ENCODE results near the gene KLHL42. TPM values are rescaled to one million over a fixed set of nuclear protein-coding genes. Genes with fewer than 3 reads are reported as not detected.

Gene KLHL42
- total RNA-seq, 1 experiment from 2014 or later, result 10.6 TPM

DNA sequence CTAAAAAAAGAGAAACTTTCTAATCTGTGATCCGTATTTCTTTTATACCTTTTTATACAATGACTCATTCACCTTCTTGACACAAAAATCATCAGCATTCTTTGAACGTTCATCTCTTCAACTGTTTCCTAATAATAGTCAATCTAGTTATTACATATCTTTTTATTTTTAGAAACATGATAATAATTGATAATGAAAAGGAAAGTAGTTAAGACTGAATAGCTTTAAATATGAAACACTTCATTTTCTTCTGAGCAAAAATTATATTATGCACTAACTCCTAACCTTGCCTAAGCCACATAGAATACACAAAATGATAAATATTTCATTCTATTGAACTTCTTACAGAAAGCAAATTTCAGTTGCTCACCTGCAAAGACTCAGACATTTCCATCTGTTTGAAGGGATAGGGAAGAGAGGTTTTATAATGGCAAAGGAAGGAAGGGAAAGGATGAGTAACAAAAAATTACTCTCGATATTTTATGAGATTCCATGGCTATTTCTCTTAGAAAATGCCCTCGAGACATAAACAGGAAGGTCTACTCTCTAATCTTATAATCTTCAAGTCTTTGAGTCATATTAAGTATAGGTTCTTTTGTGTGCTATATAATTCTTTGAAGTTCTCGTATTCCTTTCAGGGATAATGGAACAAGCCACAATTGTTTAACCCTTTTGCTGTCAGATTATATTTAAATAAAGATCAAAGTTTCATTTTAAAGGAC, 7.5 kb upstream of the KLHL42 start:
- Histone ChIP-seq H3K4me3 (no peak overlapping the region), H3K9me3 (no peaks in the 10 kb centered on the region), H3K27me3 (no peaks in the 10 kb centered on the region), H3K36me3 (no peaks in the 10 kb centered on the region)
- DNase-seq, result no peak

DNA sequence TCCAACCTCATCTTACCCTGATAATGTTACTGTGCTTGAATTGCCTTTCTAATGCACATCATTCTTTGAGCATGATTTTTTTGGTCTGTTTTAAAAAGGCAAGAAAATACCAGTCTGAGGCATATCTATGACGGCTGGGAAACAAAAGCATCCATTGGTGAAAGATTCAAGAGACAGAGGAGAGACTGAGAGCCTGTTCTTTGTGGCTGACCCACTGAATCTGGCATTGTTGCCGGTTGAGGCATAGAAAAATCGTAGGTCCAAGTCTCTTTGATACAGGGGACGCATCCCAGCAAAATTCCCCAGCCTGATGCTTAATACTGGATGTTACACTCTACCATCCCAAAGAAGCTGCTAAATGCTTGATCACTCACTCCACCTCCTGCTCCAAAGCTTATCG, 2.9 kb upstream of the KLHL42 start:
- DNase-seq, result no peak
- peaks cover 16% of the 10 kb centered on the region for H3K36me3 ChIP-seq
- no peaks in the 10 kb centered on the region for H3K27me3 ChIP-seq
- no peak overlapping the region for H3K4me3 ChIP-seq
- no peaks in the 10 kb centered on the region for H3K9me3 ChIP-seq

GRCh38 chr12:27778206-27778605, 1.8 kb upstream of the KLHL42 start:
- no peak overlapping the region for H3K4me3 ChIP-seq
- peaks cover 24% of the 10 kb centered on the region for H3K36me3 ChIP-seq
- H3K27me3 ChIP-seq, result no peaks in the 10 kb centered on the region
- H3K9me3 ChIP-seq, result no peaks in the 10 kb centered on the region
- DNase-seq, result no peak

- peak; percentile 6 for DNase-seq
These were observed 565 bp upstream of the KLHL42 start for GRCh38 chr12:27779416-27779919.

GRCh38 chr12:27780612-27781408, 777 bp downstream of the KLHL42 start:
- peaks cover 34% of the 10 kb centered on the region for H3K36me3 ChIP-seq
- peak; percentile 35 for DNase-seq

More at GRCh38 chr12:27779416-27779919, 565 bp upstream of the KLHL42 start:
- Histone ChIP-seq H3K9me3 (no peaks in the 10 kb centered on the region), H3K27me3 (no peaks in the 10 kb centered on the region), H3K4me3 (peak overlapping the region; percentile 76), H3K36me3 (peaks cover 26% of the 10 kb centered on the region)

DNA sequence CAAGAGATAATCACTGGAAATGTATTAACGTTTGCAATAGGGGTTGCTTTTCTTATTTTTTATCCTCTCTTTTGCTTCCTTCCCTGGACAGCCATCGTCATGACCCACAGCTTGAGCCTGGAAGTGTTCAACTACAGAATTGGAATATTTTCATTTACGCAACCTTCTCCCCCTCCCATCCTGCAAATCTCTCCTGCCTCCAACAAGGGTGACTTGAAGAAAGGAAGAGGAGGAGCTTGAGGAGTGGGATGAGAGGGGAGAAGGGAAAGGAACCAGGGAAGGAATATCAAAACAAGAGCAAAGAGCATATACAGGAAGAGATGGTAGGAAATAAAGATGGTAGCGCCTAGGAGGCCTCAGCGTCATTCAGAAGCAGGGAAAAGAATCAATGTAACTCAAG, 1.6 kb downstream of the KLHL42 start:
- DNase-seq, result no peak
- Histone ChIP-seq H3K36me3 (peaks cover 38% of the 10 kb centered on the region), H3K9me3 (no peaks in the 10 kb centered on the region), H3K4me3 (peak overlapping the region; percentile 76), H3K27me3 (no peaks in the 10 kb centered on the region)

More at GRCh38 chr12:27780612-27781408, 777 bp downstream of the KLHL42 start:
- no peaks in the 10 kb centered on the region for H3K27me3 ChIP-seq
- no peaks in the 10 kb centered on the region for H3K9me3 ChIP-seq
- peak overlapping the region; percentile 76 for H3K4me3 ChIP-seq

- H3K4me3 ChIP-seq, result no peak overlapping the region; the same call in 1 of the 2 replicates
- DNase-seq, result no peak
- peaks cover 42% of the 10 kb centered on the region for H3K36me3 ChIP-seq
These were observed 2.4 kb downstream of the KLHL42 start for GRCh38 chr12:27782481-27782880.

DNA sequence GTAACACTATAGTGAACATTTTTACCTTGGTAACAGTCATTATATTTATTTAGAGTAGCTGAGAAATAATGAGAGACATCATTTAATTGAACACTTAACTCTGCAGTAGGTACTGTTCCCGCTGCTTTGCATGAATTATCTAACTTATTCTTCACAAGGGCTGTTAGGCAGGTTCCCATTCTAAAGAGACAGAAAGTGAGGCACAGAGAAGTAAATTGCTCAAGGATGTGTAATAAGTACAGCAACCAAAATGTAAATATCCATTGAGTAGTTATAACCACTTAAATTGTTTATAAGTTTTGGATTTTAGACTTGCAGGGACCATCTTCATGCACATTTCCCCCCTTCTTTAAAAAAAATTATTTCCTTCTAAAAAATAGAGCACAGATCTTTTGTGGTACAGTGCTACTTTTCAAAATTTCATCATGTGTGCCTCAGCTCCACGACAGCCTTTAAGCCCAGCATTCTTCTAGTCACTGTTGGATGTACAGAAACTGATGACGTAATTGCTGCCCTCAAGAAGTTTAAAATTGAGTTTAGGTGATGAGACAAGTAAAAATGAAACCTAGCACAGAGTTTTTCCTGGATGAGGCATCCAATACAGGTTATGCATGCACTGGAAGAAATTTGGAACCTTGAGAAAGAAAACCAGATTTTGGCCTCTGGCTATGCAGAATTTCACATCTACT, 6.0 kb downstream of the KLHL42 start:
- no peaks in the 10 kb centered on the region for H3K27me3 ChIP-seq
- no peak overlapping the region for H3K4me3 ChIP-seq
- no peaks in the 10 kb centered on the region for H3K9me3 ChIP-seq
- H3K36me3 ChIP-seq, result peaks cover 54% of the 10 kb centered on the region
- no peak for DNase-seq

More at GRCh38 chr12:27782481-27782880, 2.4 kb downstream of the KLHL42 start:
- no peaks in the 10 kb centered on the region for H3K27me3 ChIP-seq
- H3K9me3 ChIP-seq, result no peaks in the 10 kb centered on the region

GRCh38 chr12:27787559-27787958, 7.5 kb downstream of the KLHL42 start:
- Histone ChIP-seq H3K27me3 (no peaks in the 10 kb centered on the region), H3K36me3 (peaks cover 54% of the 10 kb centered on the region), H3K9me3 (no peaks in the 10 kb centered on the region), H3K4me3 (no peak overlapping the region)
- no peak for DNase-seq

DNA sequence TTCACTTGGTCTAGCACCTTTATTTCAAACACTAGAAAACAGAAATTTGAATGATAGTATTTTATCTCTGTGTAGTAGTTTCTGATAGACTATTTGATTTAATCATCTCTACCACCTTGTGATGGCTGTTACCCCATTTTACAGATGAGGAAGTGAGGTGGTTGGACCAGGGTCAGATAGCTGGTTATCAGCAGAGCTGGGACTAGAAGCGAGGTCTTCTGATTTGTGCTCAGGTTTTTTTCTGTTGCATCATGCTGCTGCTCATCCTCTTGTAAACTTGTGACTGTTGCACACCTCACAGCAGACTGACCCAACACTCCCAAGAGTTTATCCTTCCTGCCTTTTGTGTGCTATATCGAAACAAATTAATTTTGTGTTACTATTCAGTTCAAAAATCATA, 10.1 kb downstream of the KLHL42 start:
- H3K4me3 ChIP-seq, result no peak overlapping the region
- H3K27me3 ChIP-seq, result no peaks in the 10 kb centered on the region
- no peak for DNase-seq
- H3K36me3 ChIP-seq, result peaks cover 63% of the 10 kb centered on the region
- no peaks in the 10 kb centered on the region for H3K9me3 ChIP-seq

DNA sequence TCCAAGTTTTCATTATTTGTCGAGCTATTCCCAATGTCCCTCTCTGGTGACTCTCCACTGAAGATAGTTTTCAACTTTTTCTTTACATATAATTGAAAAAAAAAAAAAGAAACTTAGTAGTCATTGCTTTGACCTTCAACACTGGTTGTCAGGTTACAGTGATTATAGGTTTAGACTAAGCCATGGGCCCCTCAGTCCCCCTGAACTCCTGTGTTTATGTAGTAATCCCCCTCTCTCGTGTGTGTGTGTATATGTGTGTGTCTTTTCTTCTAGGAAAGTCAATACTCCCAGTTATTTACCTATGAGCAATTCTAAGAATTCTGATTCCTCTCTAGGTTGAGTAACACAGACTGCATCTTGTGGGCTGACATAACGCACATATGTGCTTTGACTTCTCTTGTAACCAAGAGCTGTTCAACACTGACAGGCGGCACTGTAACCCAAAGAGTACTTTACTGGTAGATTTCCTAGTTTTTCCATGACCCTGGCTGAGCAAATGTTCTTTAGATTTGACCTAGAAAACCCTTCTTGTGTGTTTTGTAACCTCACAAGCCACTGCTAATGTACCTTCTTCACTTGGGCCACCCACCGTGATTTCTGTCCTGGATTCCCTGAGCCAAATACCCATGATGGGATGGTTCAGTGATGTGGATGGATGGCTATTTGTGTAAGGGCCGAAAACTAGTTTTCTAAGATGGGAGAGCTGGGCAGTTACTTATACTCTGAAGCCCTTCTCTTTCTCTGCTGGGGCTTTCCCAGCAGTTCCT, 15.0 kb downstream of the KLHL42 start:
- Histone ChIP-seq H3K4me3 (no peak overlapping the region), H3K27me3 (no peaks in the 10 kb centered on the region), H3K36me3 (peaks cover 79% of the 10 kb centered on the region), H3K9me3 (no peaks in the 10 kb centered on the region)
- no peak for DNase-seq

GRCh38 chr12:27796128-27796527, 16.1 kb downstream of the KLHL42 start:
- Histone ChIP-seq H3K27me3 (no peaks in the 10 kb centered on the region), H3K4me3 (no peak overlapping the region), H3K9me3 (no peaks in the 10 kb centered on the region), H3K36me3 (peaks cover 72% of the 10 kb centered on the region)
- DNase-seq, result no peak

DNA sequence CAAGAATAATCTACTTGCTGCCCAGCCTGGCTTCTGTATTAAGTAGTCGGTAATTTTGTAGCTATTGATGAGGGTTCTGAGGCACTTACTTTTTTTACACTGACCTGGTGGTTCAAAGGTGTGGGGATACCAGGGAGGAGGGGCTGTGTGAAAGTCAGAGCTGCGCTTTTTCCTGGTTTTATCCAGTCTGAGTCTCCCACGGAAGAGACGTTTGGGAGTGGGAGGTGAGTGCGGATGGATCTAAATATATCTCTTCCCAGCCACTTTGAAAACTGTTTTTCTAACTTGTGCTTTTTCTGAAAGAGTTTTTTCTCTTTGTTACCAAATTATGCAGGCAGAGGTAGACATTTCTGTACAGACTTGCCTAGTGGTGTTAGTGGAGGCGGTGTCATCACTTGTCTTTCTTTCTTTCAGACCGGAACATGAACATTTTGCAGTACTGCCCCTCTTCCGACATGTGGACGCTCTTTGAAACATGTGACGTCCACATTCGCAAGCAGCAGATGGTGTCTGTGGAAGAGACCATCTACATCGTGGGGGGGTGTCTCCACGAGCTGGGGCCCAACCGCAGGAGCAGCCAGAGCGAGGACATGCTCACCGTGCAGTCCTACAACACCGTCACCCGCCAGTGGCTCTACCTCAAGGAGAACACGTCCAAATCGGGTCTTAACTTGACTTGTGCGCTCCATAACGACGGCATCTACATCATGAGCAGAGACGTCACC, 17.4 kb downstream of the KLHL42 start:
- no peak for DNase-seq
- no peaks in the 10 kb centered on the region for H3K27me3 ChIP-seq
- H3K9me3 ChIP-seq, result no peaks in the 10 kb centered on the region
- H3K4me3 ChIP-seq, result no peak overlapping the region
- H3K36me3 ChIP-seq, result peaks cover 60% of the 10 kb centered on the region

GRCh38 chr12:27800819-27801218, 20.8 kb downstream of the KLHL42 start:
- Histone ChIP-seq H3K27me3 (no peaks in the 10 kb centered on the region), H3K9me3 (no peaks in the 10 kb centered on the region), H3K36me3 (peaks cover 32% of the 10 kb centered on the region), H3K4me3 (no peak overlapping the region)
- DNase-seq, result no peak

- Histone ChIP-seq H3K36me3 (peaks cover 26% of the 10 kb centered on the region), H3K27me3 (no peaks in the 10 kb centered on the region), H3K9me3 (no peaks in the 10 kb centered on the region), H3K4me3 (no peak overlapping the region)
- no peak for DNase-seq
These were observed 21.6 kb downstream of the KLHL42 start for GRCh38 chr12:27801630-27802029.

GRCh38 chr12:27802511-27802910, 22.5 kb downstream of the KLHL42 start:
- no peak overlapping the region for H3K4me3 ChIP-seq
- no peak for DNase-seq
- H3K27me3 ChIP-seq, result no peaks in the 10 kb centered on the region
- peaks cover 18% of the 10 kb centered on the region for H3K36me3 ChIP-seq
- H3K9me3 ChIP-seq, result no peaks in the 10 kb centered on the region

Measured in MG63 (cell line).